ENCODE measurements around the gene SPATA31C1. TPM values are rescaled to one million over a fixed set of nuclear protein-coding genes. Genes with fewer than 3 reads are reported as not detected.

SPATA31C1 gene
- total RNA-seq, 1 experiment from 2014 or later, result not detected

- no peaks in the 10 kb centered on the region for H3K9me2 ChIP-seq (ENCODE audit: insufficient read depth)
- no peaks in the 10 kb centered on the region for H3K9me3 ChIP-seq (ENCODE audit: control insufficient read depth in 1 of 2, insufficient read depth in 1 of 2, low read depth in 1 of 2, low read length in 2 of 2)
- no TSS peak for BruUV-seq (replicated peaks)
- H3K4me2 ChIP-seq (ENCODE audit: low read length), result no peak overlapping the region
- H3K27me3 ChIP-seq (ENCODE audit: insufficient read depth, low read length), result no peaks in the 10 kb centered on the region
- H3K4me3 ChIP-seq (replicated peaks in 1 of 2; ENCODE audit: low read depth in 1 of 2, low read length in 2 of 2), result no peak overlapping the region
- no peak overlapping the region for H2AFZ ChIP-seq (ENCODE audit: low read depth, low read length, poor library complexity, severe bottlenecking)
- H3K27ac ChIP-seq (ENCODE audit: low read depth, low read length), result no peak overlapping the region
- H4K20me1 ChIP-seq (ENCODE audit: insufficient read depth), result no peaks in the 10 kb centered on the region
- ChIA-PET POLR2A (no interaction called here), CTCF (no interaction called here), RAD21 (ENCODE audit: low non-redundant PET in 1 of 2, low total read pairs in 2 of 2, uncharacterized antibody in 2 of 2, unreplicated experiment in 2 of 2) (no interaction called here)
- TF ChIP-seq SRF (IDR thresholded peaks at IDR 0.05; ENCODE audit: low read depth), result no peak
- no peak for TF ChIP-seq EGR1 (IDR thresholded peaks at IDR 0.05; ENCODE audit: low read depth)
- no peak for TF ChIP-seq ELF1 (IDR thresholded peaks at IDR 0.05; ENCODE audit: borderline replicate concordance, low read depth)
- no peak for TF ChIP-seq SIN3A (IDR thresholded peaks at IDR 0.05; ENCODE audit: low read depth)
- TF ChIP-seq CEBPB (IDR thresholded peaks at IDR 0.05; ENCODE audit: low read depth), result no peak
- no peak for TF ChIP-seq EZH2phosphoT487 (IDR thresholded peaks at IDR 0.05; ENCODE audit: borderline replicate concordance)
- no peak for TF ChIP-seq YY1 (IDR thresholded peaks at IDR 0.05; ENCODE audit: extremely low read depth, insufficient replicate concordance, low read depth, low read length)
- no peak for TF ChIP-seq TCF7L2 (IDR thresholded peaks at IDR 0.05; ENCODE audit: borderline replicate concordance, extremely low read depth, insufficient read depth, insufficient read length)
- TF ChIP-seq RAD21 (IDR thresholded peaks at IDR 0.05; ENCODE audit: low read depth), result no peak
- no peak for TF ChIP-seq POLR2AphosphoS5 (IDR thresholded peaks at IDR 0.05; ENCODE audit: low read depth, low read length)
- intact Hi-C loops (cut with micrococcal nuclease), result loop anchor here (10.0 kb wide), 2 partner anchors 426 to 1316 kb away; partner anchors contain the start of gene SPIN1
- DNase-seq (ENCODE audit: low read depth, low spot score) (no peak), ATAC-seq (no peak)
- no peaks in the 10 kb centered on the region for H3K36me3 ChIP-seq (ENCODE audit: control insufficient read depth in 1 of 2, insufficient read depth in 2 of 2, low read length in 2 of 2)
- H3K9ac ChIP-seq (ENCODE audit: low read length), result no peak overlapping the region
- no peaks in the 10 kb centered on the region for H3K4me1 ChIP-seq (ENCODE audit: control insufficient read depth in 1 of 2, insufficient read depth in 2 of 2, low read length in 2 of 2)
- H3K79me2 ChIP-seq (ENCODE audit: insufficient read depth, low read length), result no peaks in the 10 kb centered on the region
Observed at GRCh38 chr9:87958591-87958990, 40.8 kb downstream of the SPATA31C1 start.

- Histone ChIP-seq H3K9ac (ENCODE audit: low read length) (no peak overlapping the region), H3K4me2 (ENCODE audit: low read length) (no peak overlapping the region)
- POLR2A ChIA-PET, result no interaction called here
Observed at GRCh38 chr9:87959916-87960581, 42.3 kb downstream of the SPATA31C1 start.

More at GRCh38 chr9:87959916-87960581, 42.3 kb downstream of the SPATA31C1 start:
- no peak for ATAC-seq
- no peaks in the 10 kb centered on the region for H3K79me2 ChIP-seq (ENCODE audit: insufficient read depth, low read length)
- intact Hi-C loops (cut with micrococcal nuclease), result loop anchor here (10.0 kb wide), 2 partner anchors 425 to 1315 kb away; partner anchors contain the start of gene SPIN1
- TF ChIP-seq SIN3A (IDR thresholded peaks at IDR 0.05; ENCODE audit: low read depth), result no peak
- no peak for TF ChIP-seq SP1 (IDR thresholded peaks at IDR 0.05; ENCODE audit: low read depth)
- no peak for TF ChIP-seq RAD21 (IDR thresholded peaks at IDR 0.05; ENCODE audit: low read depth)
- no peak for TF ChIP-seq ZFX (IDR thresholded peaks at IDR 0.05)
- no peak for TF ChIP-seq EZH2 (IDR thresholded peaks at IDR 0.05)
- no peak for TF ChIP-seq SRF (IDR thresholded peaks at IDR 0.05; ENCODE audit: low read depth)
- TF ChIP-seq EGR1 (IDR thresholded peaks at IDR 0.05; ENCODE audit: low read depth), result no peak
- TF ChIP-seq POLR2AphosphoS5 (IDR thresholded peaks at IDR 0.05; ENCODE audit: low read depth, low read length), result no peak
- no peak for TF ChIP-seq ZNF274 (IDR thresholded peaks at IDR 0.05; ENCODE audit: low read depth, low read length)
- no peak for TF ChIP-seq FOSL1 (IDR thresholded peaks at IDR 0.05; ENCODE audit: low read depth)
- no peak for TF ChIP-seq EZH2phosphoT487 (IDR thresholded peaks at IDR 0.05; ENCODE audit: borderline replicate concordance)
- H3K27ac ChIP-seq (ENCODE audit: low read depth, low read length), result no peak overlapping the region
- no peaks in the 10 kb centered on the region for H3K36me3 ChIP-seq (ENCODE audit: control insufficient read depth in 1 of 2, insufficient read depth in 2 of 2, low read length in 2 of 2)
- no peaks in the 10 kb centered on the region for H3K4me1 ChIP-seq (ENCODE audit: control insufficient read depth in 1 of 2, insufficient read depth in 2 of 2, low read length in 2 of 2)
- RAD21 ChIA-PET (ENCODE audit: low non-redundant PET in 1 of 2, low total read pairs in 2 of 2, uncharacterized antibody in 2 of 2, unreplicated experiment in 2 of 2), result no interaction called here
- H3K4me3 ChIP-seq (replicated peaks in 1 of 2; ENCODE audit: low read depth in 1 of 2, low read length in 2 of 2), result no peak overlapping the region
- no peaks in the 10 kb centered on the region for H3K27me3 ChIP-seq (ENCODE audit: insufficient read depth, low read length)
- no peak overlapping the region for H2AFZ ChIP-seq (ENCODE audit: low read depth, low read length, poor library complexity, severe bottlenecking)
- BruUV-seq (replicated peaks), result no TSS peak
- no peaks in the 10 kb centered on the region for H4K20me1 ChIP-seq (ENCODE audit: insufficient read depth)
- no peaks in the 10 kb centered on the region for H3K9me3 ChIP-seq (ENCODE audit: control insufficient read depth in 1 of 2, insufficient read depth in 1 of 2, low read depth in 1 of 2, low read length in 2 of 2)
- no peak for DNase-seq (ENCODE audit: low read depth, low spot score)
- no peaks in the 10 kb centered on the region for H3K9me2 ChIP-seq (ENCODE audit: insufficient read depth)
- CTCF ChIA-PET, result no interaction called here

Measured in HCT116 (cell line).